Measurements from ENCODE around the gene TEAD2.
"Not testable (repeated sequence)": the region's sequence is repeated elsewhere in the genome, so short reads cannot be mapped to it uniquely, and the experiment has no call there.

Gene TEAD2

DNA sequence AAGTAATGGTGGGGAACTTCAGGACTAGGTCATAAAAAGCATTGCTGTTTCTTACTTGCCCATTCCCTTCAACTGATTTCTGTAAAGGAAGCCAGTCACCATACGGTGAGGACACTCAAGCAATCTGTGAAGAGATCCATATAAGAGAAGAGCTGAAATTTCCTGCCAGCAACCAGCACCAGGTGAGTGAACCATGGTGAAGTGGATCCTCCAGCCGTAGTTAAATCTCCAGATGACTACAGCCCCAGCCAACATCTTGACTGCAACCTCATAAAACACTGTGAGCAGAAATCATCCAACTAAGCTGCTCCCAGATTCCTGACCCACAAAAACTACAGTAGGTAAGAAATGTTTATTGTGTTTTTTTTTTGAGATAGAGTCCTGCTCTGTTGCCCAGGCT lies 33.5 kb downstream of the TEAD2 start:
- FAIRE-seq = no peak

DNA sequence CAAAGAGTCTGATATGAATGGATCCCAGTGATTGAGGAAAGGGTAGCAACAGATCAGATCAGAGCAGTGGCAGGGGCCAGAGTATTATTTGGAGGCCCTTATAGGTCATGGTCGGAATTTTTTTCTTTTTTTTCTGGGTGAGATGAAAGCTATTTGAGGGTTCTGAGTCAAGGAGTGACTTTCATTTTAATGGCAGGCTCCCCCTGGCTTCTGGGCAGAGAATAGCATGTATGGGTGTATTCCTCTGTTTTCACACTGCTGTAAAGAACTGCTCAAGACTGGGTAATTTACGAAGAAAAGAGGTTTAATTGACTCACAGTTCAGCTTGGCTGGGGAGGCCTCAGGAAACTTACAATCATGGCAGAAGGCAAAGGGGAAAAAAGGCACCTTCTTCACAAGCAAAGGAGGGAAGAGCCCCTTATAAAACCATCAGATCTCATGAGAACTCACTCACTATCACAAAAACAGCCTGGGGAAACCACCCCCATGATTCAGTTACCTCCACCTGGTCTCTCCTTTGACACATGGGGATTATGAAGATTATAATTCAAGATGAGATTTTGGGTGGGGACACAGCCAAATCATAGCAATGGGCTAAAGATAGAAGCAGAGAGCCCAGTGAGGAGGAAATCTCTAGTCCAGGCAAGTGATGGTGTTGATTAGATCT lies 34.2 kb downstream of the TEAD2 start:
- no peak for FAIRE-seq

DNA sequence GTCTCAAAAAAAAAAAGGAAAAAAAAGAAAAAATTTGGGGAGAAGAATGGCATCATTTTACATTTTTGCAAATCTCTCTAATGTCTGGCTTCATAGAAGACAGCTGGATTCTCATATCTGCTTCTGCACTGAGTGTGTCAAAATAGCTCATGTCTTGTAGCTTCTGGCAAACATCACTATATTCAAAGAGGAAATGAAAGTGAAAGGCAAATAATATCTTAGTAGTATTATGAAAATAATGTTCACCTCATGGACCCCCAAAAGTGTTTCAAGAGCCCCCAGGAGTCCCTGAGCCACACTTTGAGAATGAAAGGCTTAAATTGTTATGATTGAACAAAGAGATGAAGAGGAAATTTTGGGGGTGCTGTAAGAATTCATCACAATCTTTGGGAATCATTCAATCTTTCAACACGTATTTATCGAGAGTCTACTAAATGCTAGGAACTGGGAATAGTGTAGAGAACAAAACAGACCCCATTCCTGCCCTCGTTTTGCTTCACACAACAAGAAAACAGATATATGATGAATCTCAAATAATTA lies 36.0 kb downstream of the TEAD2 start:
- no peak for FAIRE-seq

DNA sequence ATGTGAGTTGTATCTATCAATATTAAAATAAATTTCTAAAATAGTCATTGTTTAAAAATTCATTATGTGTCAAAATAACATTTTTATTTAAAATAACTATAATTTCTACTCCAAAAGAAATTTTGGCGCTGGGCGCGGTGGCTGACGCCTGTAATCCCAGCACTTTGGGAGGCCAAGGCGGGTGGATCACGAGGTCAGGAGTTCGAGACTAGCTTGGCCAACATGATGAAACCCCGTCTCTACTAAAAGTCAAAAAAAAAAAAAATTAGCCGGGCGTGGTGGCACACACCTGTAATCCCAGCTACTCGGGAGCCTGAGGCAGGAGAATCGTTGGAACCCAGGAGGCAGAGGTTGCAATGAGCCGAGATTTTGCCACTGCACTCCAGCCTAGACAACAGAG lies 36.5 kb downstream of the TEAD2 start:
- FAIRE-seq = not testable (repeated sequence)

DNA sequence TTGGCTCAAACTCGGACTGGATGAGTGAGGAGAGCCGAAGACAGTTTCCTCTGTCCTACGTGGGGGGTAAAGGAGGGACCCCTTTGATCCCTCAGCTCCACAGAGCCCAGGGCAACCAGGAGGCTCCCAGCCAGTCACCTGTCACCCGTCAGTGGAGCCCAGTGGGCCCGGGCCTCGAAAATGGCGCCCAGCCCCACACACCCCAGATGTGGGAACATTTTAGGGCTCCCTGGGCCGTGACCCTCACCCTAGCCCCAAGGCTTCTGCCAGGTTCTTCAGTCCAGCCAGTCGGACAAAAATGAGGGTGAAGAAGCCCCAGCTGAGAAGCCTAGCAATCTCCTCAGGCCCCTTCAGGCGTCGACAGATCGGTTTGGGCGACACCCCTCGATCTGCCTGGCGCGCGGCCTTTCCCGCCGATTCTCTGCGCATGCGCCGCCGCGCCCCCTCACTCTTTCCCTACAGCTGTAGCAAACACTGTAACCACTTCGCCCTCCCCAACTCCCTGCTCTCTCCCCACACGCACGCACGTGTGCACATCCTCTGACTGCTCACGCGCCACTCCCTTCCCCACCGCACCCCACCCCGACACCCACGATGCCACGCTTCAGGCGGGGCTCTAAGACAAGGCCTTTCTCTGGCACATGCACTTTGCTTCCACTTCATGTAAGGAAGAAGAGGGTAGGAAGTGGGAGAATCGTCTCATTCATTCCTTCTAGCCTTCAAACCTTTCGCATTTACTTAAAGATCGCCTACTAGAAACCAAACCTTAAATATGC lies 37.2 kb downstream of the TEAD2 start, which contains the start of gene SLC6A16:
TSS of gene SLC6A16 (minus strand) at position 391 of the 776 bp plus-strand sequence. CDS start 13,844 bp downstream, outside the sequence.
- FAIRE-seq = no peak

DNA sequence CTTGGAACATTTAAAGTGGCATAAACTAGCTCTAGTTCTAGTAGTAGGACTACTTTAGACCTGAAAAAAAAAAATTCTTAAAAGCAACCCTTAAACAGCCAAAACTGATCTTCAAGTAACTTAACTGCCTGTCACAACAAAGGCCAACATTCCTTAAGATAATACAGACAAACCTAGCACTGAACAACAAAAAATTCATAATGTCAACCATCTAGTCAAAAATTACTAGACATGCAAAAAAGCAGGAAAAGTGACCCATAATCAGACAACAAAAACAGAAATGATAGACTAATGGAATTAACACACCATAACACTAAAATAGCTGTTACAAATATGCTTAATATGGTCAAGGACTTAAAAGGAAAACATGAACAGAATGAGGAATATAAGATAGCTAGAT lies 43.9 kb downstream of the TEAD2 start:
- FAIRE-seq = no peak

DNA sequence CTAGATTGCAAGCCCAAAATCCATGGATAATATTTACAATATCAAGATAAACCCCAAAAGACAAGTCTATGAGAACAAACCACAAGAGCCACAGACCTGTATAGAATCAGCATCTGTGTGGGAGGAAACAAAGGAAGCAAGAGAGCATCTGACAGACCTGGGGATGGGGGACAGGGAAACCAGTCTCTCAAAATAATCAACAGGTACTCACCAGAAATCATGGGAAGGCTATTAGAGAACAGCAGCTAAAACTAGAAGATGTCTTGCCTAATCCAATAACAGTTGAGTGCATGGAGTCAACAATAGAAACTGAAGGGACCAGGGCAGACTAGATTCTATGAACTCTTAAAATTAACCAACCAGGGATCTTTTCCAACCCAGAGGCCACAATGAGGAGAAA lies 45.9 kb downstream of the TEAD2 start:
- FAIRE-seq = no peak

DNA sequence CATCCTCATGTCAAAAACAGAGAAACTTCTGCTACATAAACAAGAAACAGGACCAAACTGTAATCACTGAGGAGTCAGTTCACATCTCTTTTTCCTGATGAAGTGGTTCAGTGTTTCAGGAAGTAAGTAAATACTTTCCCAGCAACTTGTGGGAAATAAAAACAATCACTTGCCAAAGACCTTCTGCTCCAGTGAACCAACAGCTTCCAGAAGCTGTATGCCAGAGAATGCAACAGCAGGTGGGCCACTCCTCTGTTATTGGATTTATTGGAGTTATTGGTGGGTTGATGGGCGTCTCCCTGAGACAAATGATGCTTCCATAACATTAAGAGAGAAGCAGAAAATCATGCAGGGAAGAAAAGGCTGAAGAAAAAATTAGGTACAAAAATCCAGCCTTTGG lies 47.1 kb downstream of the TEAD2 start:
- no peak for FAIRE-seq

DNA sequence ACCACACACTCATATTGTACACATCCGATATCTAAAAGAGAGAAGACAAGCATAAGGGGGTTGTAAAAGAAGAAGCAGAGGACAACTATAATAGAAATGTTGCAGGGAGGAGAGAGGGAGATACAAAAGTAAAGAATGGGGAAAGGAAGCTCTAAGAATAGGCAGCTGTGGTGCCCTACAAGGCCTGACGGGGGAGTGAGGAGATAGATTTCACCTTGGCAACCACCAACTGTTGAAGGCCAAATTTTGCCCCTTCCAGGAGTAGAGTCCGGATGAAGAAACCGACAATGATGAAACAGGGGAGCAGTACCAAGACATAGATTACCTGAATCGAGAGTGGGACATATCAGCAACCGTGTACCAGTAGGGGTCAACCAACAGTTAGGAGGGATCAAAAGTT lies 53.1 kb downstream of the TEAD2 start:
- no peak for FAIRE-seq

DNA sequence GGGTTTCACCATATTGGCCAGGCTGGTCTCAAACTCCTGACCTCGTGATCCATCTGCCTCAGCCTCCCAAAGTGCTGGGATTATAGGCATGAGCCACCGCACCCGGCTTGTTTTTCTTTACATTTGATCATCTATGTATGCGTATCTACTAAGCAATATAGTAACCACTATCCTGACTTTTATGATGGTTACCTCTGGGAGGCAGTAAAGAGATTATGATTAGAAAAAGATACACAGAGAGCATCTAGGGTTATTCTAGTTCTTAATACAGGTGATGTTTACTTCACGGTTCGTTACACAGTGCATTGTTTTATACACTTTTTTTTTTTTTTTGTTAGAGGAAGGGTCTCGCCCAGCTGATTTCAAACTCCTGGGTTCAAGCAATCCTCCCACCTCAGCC lies 55.5 kb downstream of the TEAD2 start:
- FAIRE-seq = not testable (repeated sequence)

DNA sequence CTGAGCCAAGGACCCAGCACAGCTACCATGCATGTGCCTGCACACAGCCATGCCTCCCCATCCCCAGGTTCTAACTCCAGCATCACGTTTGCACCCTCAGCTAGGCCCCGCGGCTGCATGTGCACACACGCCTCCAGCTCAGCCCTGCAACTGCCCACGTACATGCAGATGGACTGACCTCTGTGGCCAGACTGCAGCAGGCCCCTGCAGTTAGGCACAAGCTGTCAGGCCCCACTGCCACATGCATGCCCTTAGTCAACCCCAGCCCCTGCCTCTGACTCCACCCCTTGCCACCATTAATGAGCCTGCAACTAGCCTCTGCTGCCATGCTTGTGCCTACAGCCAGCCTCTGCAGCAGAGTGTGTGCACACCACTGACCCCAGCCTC lies 60.4 kb downstream of the TEAD2 start:
- FAIRE-seq = no peak

DNA sequence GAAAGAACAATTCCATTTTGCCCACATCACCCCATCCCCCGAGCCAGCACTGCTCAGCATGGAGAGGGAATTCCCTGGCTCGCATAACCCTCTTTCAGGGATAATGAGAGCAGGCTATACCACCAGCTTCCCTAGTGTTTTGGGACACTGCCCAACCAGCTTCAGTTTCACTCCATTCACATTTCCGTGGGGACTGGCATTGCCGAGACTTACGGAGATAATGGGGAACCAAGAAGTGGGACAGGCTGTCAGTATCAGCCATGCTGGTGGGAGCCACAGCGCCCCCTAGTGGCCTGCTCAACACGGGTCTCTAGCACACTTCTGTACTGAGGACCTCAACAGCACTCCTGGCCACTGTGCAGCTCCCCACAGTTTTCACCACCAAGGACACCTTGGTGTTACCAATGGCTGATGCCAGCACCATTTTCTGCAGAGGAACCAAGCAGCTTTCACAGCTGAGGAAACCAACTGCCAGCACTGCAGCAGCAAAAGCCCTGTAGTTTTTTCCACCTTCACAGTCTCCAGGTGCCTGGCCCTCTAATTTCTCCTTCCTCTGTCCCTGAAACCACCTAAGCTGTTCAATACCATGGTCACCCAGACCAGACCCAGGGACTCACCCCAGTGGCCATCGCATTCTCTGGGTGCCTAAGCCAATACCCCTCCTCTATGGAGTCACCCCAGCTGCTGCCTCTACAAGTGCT lies 60.9 kb downstream of the TEAD2 start:
- FAIRE-seq = no peak

DNA sequence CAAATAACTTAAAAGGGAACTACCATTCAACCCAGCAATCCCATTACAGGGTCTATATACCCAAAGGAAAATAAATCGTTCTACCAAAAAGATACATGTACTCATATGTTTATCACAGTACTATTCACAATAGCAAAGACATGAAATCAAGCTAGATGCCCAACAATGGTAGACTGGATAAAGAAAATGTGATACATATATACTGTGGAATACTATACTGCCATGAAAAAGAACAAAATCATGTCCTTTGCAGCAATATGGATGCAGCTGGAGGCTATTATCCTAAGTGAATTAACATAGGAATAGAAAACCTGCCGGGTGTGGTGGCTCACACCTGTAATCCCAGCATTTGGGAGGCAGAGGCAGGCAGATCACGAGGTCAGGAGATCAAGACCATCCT lies 63.6 kb downstream of the TEAD2 start:
- not testable (repeated sequence) for FAIRE-seq

DNA sequence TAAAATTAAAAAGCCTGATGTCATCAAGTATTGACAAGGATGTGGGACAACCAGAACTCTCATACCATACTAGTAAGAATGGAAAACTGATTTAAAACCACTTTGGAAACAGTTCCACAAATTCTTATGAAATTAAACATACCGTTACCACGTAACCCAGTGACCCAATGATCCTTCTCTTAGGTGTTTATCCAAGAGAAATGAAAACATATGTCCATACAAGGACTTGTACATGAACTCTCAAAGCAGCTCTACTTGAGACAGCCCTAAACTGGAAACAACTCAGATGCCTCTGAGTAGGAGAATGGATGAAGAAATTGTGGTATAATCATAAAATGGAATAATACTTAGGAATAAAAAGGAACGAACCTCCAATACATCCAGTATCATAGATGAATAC lies 64.8 kb downstream of the TEAD2 start:
- FAIRE-seq = no peak

DNA sequence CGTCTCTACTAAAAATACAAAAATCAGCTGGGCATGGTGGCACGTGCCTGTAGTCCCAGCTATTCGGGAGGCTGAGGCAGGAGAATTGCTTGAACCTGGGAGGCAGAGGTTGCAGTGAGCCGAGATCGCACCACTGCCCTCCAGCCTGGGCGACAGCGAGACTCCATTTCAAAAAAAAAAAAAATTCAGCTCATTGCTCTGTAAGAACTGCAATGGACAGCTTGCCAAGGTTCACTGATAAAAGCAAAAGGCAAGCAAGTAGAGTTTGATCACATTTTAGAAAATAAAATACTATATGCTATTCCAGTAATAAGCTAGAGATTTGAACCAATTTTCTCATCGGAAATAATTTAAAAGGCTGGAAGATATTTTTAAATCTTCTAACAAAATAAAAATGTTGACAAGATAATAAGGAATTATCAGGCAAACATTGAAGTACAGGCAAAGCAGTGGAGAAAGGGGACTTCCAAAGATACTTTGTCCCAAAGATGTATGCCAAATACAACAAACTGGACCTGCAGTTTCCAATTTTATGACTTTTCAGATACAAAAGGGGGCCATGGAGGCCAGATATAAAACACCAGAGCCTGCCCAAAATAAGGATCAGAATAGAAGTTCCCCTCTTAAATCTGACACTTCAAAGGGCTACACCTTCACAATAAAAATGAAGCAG lies 66.9 kb downstream of the TEAD2 start:
- no peak for FAIRE-seq

DNA sequence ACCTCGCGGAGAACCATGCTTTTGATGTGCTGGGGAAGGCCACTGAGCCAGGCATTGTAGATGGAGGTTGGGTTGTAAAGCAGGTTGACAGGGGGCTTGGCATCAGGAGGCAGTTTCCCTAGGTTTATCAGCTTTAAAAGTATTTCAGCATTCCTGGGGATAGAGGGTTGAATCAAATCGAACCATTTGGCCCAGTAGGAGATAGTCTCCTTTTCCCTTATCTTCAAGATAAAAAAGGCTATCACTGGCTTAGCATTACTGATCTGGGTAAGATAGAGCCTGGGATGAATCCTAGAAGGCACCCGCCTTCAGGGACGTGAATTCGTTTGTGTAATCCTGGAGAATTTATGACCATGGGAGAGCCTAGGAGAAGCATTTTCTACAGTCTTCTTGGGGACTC lies 67.8 kb downstream of the TEAD2 start:
- FAIRE-seq = no peak

All from TTC549 (cell line).